Measurements from ENCODE around the gene MTMR2. TPM values are rescaled to one million over a fixed set of nuclear protein-coding genes. Genes with fewer than 3 reads are reported as not detected.

The MTMR2 gene
- 18.4 TPM for total RNA-seq
- polyA plus RNA-seq (ENCODE audit: insufficient read depth in 1 of 8, insufficient read length in 8 of 8, low replicate concordance in 1 of 8): 10 to 100 TPM; 22.5 to 34.5 (median 25.5) TPM
- long read RNA-seq, donor 1, partial matches to known transcripts: 0 of 1 reads
- long read RNA-seq, donor 1, other reads (novel, unspliced or antisense): 0 of 1 reads
- long read RNA-seq, donor 2, full-length matches to known transcripts: 3 of 3 reads
- long read RNA-seq, donor 2, partial matches to known transcripts: 0 of 3 reads
- long read RNA-seq, donor 2, other reads (novel, unspliced or antisense): 0 of 3 reads
- long read RNA-seq, donor 3, full-length matches to known transcripts: 3 of 3 reads
- long read RNA-seq, donor 3, partial matches to known transcripts: 0 of 3 reads
- long read RNA-seq, donor 3, other reads (novel, unspliced or antisense): 0 of 3 reads
- long read RNA-seq, donor 4: 0 reads
- long read RNA-seq, donor 5, full-length matches to known transcripts: 10 of 10 reads
- long read RNA-seq, donor 5, partial matches to known transcripts: 0 of 10 reads
- long read RNA-seq, donor 5, other reads (novel, unspliced or antisense): 0 of 10 reads
- long read RNA-seq, donor 6, partial matches to known transcripts: 0 of 3 reads
- long read RNA-seq, donor 6, other reads (novel, unspliced or antisense): 0 of 3 reads
- long read RNA-seq, donor 7, full-length matches to known transcripts: 2 of 2 reads
- long read RNA-seq, donor 7, partial matches to known transcripts: 0 of 2 reads
- long read RNA-seq, donor 7, other reads (novel, unspliced or antisense): 0 of 2 reads
- long read RNA-seq, donor 8, full-length matches to known transcripts: 1 of 1 reads
- long read RNA-seq, donor 8, partial matches to known transcripts: 0 of 1 reads
- long read RNA-seq, donor 8, other reads (novel, unspliced or antisense): 0 of 1 reads
- long read RNA-seq, donor 9, full-length matches to known transcripts: 7 of 7 reads
- long read RNA-seq, donor 9, partial matches to known transcripts: 0 of 7 reads
- long read RNA-seq, donor 9, other reads (novel, unspliced or antisense): 0 of 7 reads
- long read RNA-seq, donor 10, full-length matches to known transcripts: 10 of 10 reads
- long read RNA-seq, donor 10, partial matches to known transcripts: 0 of 10 reads
- long read RNA-seq, donor 10, other reads (novel, unspliced or antisense): 0 of 10 reads
- long read RNA-seq, donor 11, full-length matches to known transcripts: 2 of 2 reads
- long read RNA-seq, donor 11, partial matches to known transcripts: 0 of 2 reads
- long read RNA-seq, donor 11, other reads (novel, unspliced or antisense): 0 of 2 reads

DNA sequence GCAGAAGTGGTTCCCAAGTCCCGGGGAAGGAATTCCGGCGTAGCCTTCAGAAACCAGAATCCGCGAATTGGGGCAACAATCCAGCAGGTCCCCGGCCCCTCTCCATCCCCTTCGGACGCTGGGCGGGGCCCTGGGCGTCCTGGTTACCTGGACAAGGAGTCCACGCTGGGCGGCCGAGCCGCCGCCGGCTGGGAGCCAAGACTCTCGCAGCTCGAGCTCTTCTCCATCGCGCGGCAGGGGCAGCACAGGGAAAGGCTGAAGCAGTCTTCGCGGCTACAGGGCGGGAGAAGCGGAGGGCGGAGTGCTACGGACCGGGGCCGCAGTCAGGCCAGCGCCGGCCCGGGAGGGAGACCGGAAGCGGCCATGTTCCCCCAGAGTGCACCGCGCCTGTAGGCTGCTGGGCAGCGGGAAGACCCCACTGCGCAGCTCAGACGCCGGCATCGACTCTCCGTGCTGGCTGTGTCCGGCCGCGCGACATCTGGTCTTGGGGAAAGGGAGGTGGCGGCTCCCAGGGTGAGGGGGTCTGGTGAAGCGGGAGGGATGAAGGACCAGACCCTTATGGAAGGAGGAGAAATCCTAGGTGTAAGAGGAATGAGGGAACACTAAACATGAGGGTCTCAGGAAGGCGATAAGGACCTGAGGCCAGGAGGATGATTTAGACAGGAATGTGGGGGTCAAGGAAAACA, at the start of gene MTMR2:
Gene MTMR2, minus strand, starts transcription at position 380 of the 686 bp plus-strand sequence. Its CDS starts 153 bp downstream, at position 227.
- WGBS (ENCODE audit: insufficient coverage): under 1% methylated on average over 49 of the region's 49 CpGs

DNA sequence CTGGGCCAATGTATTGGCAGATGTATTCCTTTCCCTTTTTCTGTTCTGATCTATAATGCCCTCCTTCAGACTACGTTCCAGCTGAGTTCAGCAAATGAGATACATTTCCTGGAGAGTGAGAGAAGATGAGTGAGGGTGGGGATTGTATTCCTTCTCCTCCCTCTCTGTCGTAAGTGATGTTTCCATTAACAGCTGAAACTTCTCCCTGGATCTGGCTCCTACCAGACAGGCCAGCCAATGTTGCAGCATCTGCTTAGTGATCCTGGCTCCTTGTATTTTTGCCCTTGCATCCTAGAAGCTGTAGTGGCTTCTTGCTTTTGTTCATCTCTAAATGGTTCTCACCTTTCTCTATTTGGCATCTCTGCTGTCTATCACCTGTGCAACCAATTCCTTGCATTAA, 48.2 kb upstream of the MTMR2 start:
- Histone ChIP-seq H3K4me1 (ENCODE audit: control insufficient read depth, insufficient read depth, low read length) (no peaks in the 10 kb centered on the region), H3K27ac (ENCODE audit: low read length) (no peak overlapping the region), H3K9me3 (replicated peaks; ENCODE audit: control insufficient read depth, low read depth, low read length) (no peaks in the 10 kb centered on the region), H3K4me3 (ENCODE audit: low read length) (no peak overlapping the region), H3K36me3 (ENCODE audit: control insufficient read depth, insufficient read depth, low read length) (no peaks in the 10 kb centered on the region), H3K27me3 (ENCODE audit: control insufficient read depth, insufficient read depth, low read length) (no peaks in the 10 kb centered on the region)
- no CpG with 5 or more reads among the region's 2 CpGs for WGBS (ENCODE audit: insufficient coverage)
- peak; percentile 60 for DNase-seq

More for the DNA sequence above, at the start of gene MTMR2:
- Histone ChIP-seq H3K27ac (ENCODE audit: low read length) (peak within 1 kb of the TSS; percentile 98), H3K27me3 (ENCODE audit: control insufficient read depth, insufficient read depth, low read length) (no peaks in the 10 kb centered on the region), H3K36me3 (ENCODE audit: control insufficient read depth, insufficient read depth, low read length) (no peaks in the 10 kb centered on the region), H3K9me3 (replicated peaks; ENCODE audit: control insufficient read depth, low read depth, low read length) (no peaks in the 10 kb centered on the region), H3K4me1 (ENCODE audit: control insufficient read depth, insufficient read depth, low read length) (peaks cover 4% of the 10 kb centered on the region), H3K4me3 (ENCODE audit: low read length) (peak within 1 kb of the TSS; percentile 87)
- peak; percentile 92 for DNase-seq

DNA sequence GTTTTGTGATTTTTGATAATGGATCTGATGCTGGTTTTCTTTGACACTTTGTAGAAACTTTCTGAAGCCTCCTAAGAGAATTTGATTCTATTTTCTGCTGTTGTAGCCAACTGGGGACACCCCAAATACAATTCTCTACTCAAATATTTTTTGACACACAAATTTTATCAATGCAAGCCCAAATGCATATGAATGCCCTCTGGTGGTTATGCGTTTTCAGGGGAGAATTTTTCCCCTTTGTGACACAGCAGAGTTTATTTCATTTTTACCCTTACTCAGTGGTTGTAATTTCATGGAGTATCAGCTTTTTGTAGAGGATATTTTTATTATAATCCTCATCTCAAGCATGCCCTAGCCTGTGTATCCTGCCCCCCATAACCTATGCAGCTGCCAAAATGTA, 44.7 kb upstream of the MTMR2 start:
- no peak for DNase-seq
- no peaks in the 10 kb centered on the region for H3K4me1 ChIP-seq (ENCODE audit: control insufficient read depth, insufficient read depth, low read length)
- H3K9me3 ChIP-seq (replicated peaks; ENCODE audit: control insufficient read depth, low read depth, low read length): no peaks in the 10 kb centered on the region
- WGBS (ENCODE audit: insufficient coverage): no CpG with 5 or more reads among the region's 1 CpG
- no peaks in the 10 kb centered on the region for H3K36me3 ChIP-seq (ENCODE audit: control insufficient read depth, insufficient read depth, low read length)
- no peaks in the 10 kb centered on the region for H3K27me3 ChIP-seq (ENCODE audit: control insufficient read depth, insufficient read depth, low read length)
- no peak overlapping the region for H3K4me3 ChIP-seq (ENCODE audit: low read length)
- H3K27ac ChIP-seq (ENCODE audit: low read length): no peak overlapping the region

DNA sequence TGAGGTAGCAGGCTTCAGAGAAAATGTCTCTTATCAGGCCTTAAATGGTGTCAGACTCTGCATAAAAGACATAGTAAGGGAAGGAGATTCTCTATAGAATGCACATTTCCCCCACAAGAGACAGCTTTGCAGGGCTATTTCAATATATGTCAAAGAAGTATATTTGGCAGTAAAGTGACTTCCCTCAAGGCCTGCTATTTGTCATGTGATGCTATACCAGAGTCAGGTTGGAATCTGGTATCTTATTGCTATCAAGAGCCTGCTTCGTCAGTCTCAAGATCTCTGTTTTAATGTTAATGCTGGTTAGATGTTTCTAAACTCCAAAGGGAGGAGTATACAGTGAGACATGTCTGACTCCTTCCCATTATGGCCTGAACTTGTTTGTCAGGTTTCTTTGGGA, 40.4 kb upstream of the MTMR2 start:
- no peaks in the 10 kb centered on the region for H3K36me3 ChIP-seq (ENCODE audit: control insufficient read depth, insufficient read depth, low read length)
- no peaks in the 10 kb centered on the region for H3K4me1 ChIP-seq (ENCODE audit: control insufficient read depth, insufficient read depth, low read length)
- no CpG with 5 or more reads among the region's 1 CpG for WGBS (ENCODE audit: insufficient coverage)

DNA sequence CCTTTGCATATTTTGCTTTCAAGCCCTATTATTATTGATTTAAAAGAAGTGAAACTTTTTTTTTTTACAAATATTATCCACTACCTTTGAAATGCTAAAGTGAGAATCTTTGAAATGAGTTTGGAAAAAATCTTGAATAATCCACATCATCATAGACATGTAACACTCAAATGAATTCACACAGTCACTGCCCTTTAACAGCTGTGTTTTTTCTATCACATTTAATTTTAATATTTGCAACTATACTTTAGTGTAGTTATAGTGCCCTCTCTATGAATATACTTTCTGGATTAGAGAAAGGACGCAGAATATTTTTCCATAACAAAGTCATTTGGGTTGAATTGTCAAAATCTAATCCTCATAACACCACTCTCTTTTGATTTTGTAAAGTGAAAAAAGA, 37.9 kb upstream of the MTMR2 start:
- WGBS (ENCODE audit: insufficient coverage): no CpG with 5 or more reads among the region's 1 CpG
- H3K9me3 ChIP-seq (replicated peaks; ENCODE audit: control insufficient read depth, low read depth, low read length): no peaks in the 10 kb centered on the region
- no peaks in the 10 kb centered on the region for H3K4me1 ChIP-seq (ENCODE audit: control insufficient read depth, insufficient read depth, low read length)
- no peak for DNase-seq
- no peak overlapping the region for H3K27ac ChIP-seq (ENCODE audit: low read length)
- H3K4me3 ChIP-seq (ENCODE audit: low read length): no peak overlapping the region
- H3K27me3 ChIP-seq (ENCODE audit: control insufficient read depth, insufficient read depth, low read length): no peaks in the 10 kb centered on the region
- no peaks in the 10 kb centered on the region for H3K36me3 ChIP-seq (ENCODE audit: control insufficient read depth, insufficient read depth, low read length)

More for the DNA sequence above, 40.4 kb upstream of the MTMR2 start:
- Histone ChIP-seq H3K4me3 (ENCODE audit: low read length) (no peak overlapping the region), H3K9me3 (replicated peaks; ENCODE audit: control insufficient read depth, low read depth, low read length) (no peaks in the 10 kb centered on the region), H3K27ac (ENCODE audit: low read length) (no peak overlapping the region), H3K27me3 (ENCODE audit: control insufficient read depth, insufficient read depth, low read length) (no peaks in the 10 kb centered on the region)
- no peak for DNase-seq

DNA sequence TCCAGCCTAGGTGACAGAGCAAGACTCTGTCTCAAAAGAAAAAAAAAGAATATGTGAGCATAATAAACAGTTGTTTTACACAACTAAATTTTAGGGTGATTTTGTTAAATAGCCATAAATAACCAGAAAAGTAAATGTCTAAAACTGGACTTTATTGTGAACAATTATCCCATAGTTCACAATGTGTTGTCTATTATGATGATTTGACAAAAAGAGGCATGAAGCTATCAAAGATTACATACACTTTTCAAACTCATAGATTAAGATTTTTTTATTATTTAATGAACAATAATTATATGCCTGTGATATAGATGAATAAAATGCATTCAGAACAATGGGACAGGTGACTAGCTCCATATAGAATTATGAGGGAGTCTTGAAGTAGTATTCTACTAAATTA, 27.0 kb upstream of the MTMR2 start:
- no peaks in the 10 kb centered on the region for H3K9me3 ChIP-seq (replicated peaks; ENCODE audit: control insufficient read depth, low read depth, low read length)
- no peaks in the 10 kb centered on the region for H3K27me3 ChIP-seq (ENCODE audit: control insufficient read depth, insufficient read depth, low read length)
- H3K4me1 ChIP-seq (ENCODE audit: control insufficient read depth, insufficient read depth, low read length): no peaks in the 10 kb centered on the region
- DNase-seq: no peak
- H3K27ac ChIP-seq (ENCODE audit: low read length): no peak overlapping the region
- H3K4me3 ChIP-seq (ENCODE audit: low read length): no peak overlapping the region
- no peaks in the 10 kb centered on the region for H3K36me3 ChIP-seq (ENCODE audit: control insufficient read depth, insufficient read depth, low read length)

DNA sequence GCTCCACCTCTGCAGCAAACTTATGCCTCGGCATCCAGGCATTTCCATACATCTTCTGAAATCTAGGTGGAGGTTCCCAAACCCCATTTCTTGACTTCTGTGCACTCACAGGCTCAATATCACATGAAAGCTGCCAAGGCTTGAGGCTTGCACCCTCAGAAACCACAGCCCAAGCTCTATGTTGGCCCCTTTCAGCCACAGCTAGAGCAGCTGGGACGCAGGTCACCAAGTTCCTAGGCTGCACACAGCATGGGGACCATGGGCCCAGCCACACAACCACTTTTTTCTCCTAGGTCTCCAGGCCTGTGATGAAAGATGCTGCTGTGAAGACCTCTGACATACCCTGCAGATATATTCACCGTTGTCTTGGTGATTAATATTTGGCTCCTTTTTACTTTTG, 24.7 kb upstream of the MTMR2 start:
- Histone ChIP-seq H3K4me1 (ENCODE audit: control insufficient read depth, insufficient read depth, low read length) (no peaks in the 10 kb centered on the region), H3K27ac (ENCODE audit: low read length) (no peak overlapping the region), H3K27me3 (ENCODE audit: control insufficient read depth, insufficient read depth, low read length) (no peaks in the 10 kb centered on the region), H3K9me3 (replicated peaks; ENCODE audit: control insufficient read depth, low read depth, low read length) (peaks cover 5% of the 10 kb centered on the region), H3K36me3 (ENCODE audit: control insufficient read depth, insufficient read depth, low read length) (no peaks in the 10 kb centered on the region), H3K4me3 (ENCODE audit: low read length) (no peak overlapping the region)
- DNase-seq: no peak
- 100% methylated on average over 2 of the region's 3 CpGs for WGBS (ENCODE audit: insufficient coverage)

DNA sequence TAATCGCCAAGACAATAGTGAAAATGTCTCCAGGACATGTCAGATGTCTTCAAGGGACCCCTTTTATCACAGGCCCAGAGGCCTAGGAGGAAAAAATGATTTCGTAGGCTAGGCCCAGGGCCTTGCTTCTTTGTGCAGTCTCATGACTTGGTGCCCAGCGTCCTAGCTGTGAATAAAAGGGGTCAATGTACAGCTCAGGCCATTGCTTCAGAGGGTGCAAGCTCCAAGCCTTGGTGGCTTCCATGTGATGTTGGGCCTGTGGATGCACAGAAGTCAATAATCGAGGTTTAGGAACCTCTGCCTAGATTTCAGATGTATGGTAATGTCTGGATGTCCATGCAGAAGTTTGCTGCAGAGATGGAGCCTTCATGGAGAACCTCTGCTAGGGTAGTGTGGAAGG, 20.7 kb upstream of the MTMR2 start:
- peaks cover 5% of the 10 kb centered on the region for H3K9me3 ChIP-seq (replicated peaks; ENCODE audit: control insufficient read depth, low read depth, low read length)
- DNase-seq: no peak
- WGBS (ENCODE audit: insufficient coverage): 76% methylated on average over 4 of the region's 4 CpGs
- no peak overlapping the region for H3K4me3 ChIP-seq (ENCODE audit: low read length)
- no peaks in the 10 kb centered on the region for H3K36me3 ChIP-seq (ENCODE audit: control insufficient read depth, insufficient read depth, low read length)
- H3K27ac ChIP-seq (ENCODE audit: low read length): no peak overlapping the region
- no peaks in the 10 kb centered on the region for H3K4me1 ChIP-seq (ENCODE audit: control insufficient read depth, insufficient read depth, low read length)
- no peaks in the 10 kb centered on the region for H3K27me3 ChIP-seq (ENCODE audit: control insufficient read depth, insufficient read depth, low read length)

DNA sequence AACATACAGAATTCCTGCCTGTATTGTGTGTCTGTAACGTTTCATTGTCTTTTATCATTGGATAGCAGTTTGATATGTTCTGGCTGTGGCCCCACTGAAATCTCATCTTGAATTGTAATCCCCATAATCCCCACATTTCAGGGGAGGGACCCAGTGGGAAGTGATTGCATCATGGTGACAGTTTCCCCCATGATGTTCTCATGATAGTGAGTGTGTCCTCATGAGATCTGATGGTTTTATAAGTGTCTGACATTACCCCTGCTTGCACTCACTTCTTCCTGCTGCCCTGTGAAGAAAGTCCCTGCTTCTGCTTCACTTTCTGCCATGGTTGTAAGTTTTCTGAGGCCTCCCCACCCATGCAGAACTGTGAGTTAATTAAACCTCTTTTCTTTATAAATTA, 19.6 kb upstream of the MTMR2 start:
- no peak for DNase-seq
- no CpG with 5 or more reads among the region's 1 CpG for WGBS (ENCODE audit: insufficient coverage)
- no peak overlapping the region for H3K4me3 ChIP-seq (ENCODE audit: low read length)

More for the DNA sequence above, 19.6 kb upstream of the MTMR2 start:
- H3K4me1 ChIP-seq (ENCODE audit: control insufficient read depth, insufficient read depth, low read length): no peaks in the 10 kb centered on the region
- no peaks in the 10 kb centered on the region for H3K36me3 ChIP-seq (ENCODE audit: control insufficient read depth, insufficient read depth, low read length)
- no peaks in the 10 kb centered on the region for H3K27me3 ChIP-seq (ENCODE audit: control insufficient read depth, insufficient read depth, low read length)
- H3K27ac ChIP-seq (ENCODE audit: low read length): no peak overlapping the region
- H3K9me3 ChIP-seq (replicated peaks; ENCODE audit: control insufficient read depth, low read depth, low read length): peaks cover 5% of the 10 kb centered on the region
